GM19099 (cell line): ENCODE measurements around the gene HSH2D.

Experiments
- POLR2A ChIP-seq: IDR thresholded peaks from 3 replicates; pipeline ENCODE4 v1.6.1; 2011; ENCODE audit warnings: low read depth; ENCODE audit not compliant: insufficient read length; ENCODE audit errors: extremely low read depth

The HSH2D gene

DNA sequence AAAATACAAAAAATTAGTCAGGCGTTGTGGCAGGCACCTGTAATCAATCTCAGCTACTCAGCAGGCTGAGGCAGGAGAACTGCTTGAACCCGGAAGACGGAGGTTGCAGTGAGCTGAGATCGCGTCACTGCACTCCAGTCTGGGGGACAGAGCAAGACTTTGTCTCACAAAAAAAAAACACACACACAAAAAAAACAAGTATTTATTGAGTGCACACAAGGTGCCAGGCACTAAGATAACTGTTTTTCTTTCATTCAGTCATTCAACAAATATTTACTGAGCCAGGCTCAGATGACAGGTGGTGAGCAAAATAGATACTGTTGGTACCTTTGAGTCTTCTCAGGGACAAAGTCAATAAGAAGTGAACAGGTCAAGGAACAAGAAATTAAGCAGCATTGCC, 23.6 kb downstream of the HSH2D start:
- no peak for TF ChIP-seq POLR2A

DNA sequence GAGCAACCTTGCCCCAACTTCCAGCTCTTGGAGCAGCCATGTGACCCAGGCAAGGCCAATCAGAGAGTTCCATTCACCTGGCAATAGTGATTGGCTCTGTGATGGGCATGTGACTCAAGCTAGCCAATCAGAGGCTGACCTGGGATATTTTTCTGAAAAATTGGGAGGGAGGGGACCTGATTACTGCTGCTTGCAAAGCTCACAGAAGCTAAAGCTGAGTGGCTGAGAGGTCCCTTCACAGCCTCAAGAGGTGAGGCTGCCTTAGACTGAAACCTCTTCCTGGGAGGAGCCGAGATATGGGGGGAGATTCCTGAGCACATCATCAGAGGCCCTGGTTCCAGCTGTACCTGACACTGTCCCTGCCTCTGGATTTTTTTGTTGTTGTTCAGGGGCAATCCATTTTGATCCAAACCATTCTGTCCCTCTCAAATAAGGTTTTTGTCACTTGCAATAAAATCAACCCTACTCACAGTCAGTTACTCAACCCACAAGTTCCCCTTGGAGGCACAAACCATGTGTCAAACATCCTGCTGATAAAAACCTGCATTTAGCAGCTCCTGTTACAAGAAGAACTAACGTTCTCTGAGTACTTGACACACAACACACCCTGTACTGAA, 25.1 kb downstream of the HSH2D start:
- TF ChIP-seq POLR2A, result no peak

DNA sequence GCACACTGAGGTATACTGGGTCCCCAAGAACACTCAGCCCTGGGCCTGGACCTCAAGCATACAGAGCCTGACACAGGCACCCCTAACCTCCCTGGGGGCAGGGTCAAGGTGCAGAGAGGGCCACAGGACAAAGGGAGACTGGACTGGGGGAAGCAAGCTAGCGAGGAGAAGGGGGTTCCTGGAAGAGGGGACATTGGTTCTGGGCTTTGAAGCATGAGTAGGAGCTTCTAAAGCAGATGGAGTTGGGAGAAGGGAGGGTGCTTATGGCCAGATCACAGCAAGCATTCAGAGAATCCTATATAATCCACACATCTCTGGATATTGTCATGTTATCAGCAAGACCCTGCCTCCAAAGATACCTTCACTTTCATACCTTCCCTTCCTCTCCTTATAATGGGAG, 26.6 kb downstream of the HSH2D start:
- no peak for TF ChIP-seq POLR2A

DNA sequence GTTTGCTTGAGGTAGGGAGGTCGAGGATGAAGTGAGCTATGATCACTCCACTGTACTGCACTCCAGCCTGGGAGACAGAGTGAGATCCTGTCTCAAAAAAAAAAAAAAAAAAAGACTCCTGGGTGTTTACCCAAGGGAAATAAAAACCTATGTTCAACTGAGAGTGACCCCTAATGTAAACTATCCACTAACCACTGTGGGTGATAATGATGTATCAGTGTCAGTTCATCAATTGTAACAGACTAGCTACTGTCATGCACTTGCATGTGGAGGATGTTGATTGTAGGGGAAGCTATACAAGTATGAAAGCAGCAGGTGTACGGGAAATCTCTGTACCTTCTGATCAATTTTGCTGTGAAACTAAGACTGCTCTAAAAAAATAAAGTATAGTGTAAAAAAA, 32.5 kb downstream of the HSH2D start:
- TF ChIP-seq POLR2A, result no peak

DNA sequence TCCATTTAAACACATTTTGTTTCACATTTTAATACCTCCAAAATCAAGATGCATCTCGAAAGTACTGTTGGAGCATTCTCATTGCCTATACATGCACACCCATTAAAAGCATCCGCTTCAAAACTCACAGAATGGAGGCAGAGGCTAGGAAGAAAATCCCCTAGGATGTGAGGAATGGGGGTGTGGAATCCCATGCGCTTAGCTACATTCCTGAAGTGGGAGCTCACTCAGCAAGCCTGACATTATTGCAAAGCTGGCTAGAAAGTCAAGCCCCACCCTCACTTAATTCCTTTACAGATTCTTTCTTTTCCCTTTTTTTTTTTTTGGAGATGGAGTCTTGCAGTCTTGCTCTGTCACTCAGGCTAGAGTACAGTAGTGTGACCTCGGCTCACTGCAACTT, 37.1 kb downstream of the HSH2D start:
- TF ChIP-seq POLR2A, result no peak

DNA sequence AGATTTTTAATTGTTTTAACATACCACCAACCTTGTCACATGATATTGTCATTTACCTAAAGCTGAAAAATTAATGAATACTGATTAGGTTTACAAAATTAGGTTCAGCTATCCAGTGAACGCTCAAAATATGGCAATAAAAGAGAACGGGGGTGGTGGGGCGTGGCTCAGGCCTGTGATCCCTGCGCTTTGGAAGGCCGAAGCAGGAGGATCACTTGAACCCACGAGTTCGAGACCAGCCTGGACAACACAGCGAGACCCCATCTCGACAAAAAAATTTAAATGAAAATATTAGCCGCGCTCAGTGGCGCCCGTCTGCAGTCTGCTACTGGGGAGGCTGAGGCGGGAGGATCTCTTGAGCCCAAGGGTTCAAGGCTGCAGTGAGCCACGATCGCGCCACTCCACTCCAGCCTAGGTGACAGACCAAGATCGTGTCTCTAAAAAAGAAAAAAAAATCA, 41.2 kb downstream of the HSH2D start:
- no peak for TF ChIP-seq POLR2A

DNA sequence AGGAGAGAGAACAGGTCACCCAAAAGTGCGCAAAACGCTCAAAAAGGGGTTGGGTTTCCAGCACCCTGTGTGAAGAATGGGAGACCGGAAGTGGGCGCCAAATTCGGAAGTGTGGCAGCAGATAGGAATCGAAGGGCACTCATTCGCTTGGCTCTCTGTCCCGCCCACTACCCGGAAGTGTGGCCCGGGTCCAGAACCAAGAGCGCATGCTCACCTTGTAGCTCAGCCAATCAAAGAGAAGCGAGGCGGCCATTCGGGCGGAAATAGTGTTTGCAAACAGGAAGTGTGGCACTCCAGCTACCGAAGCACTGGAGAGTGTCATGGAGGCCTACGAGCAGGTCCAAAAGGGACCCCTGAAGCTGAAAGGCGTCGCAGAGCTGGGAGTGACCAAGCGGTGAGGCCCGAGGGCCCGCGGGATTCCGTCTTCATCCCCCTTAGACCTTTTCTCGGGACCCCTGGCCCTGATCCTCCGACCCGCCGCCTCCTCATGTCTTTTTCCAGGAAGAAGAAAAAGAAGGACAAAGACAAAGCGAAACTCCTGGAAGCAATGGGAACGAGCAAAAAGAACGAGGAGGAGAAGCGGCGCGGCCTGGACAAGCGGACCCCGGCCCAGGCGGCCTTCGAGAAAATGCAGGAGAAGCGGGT, 41.8 kb downstream of the HSH2D start, which contains the start of gene FAM32A:
Gene FAM32A, plus strand, starts transcription at position 288 of the 645 bp plus-strand sequence. Its CDS starts 33 bp downstream, at position 321.
- peak; percentile 75 for TF ChIP-seq POLR2A

DNA sequence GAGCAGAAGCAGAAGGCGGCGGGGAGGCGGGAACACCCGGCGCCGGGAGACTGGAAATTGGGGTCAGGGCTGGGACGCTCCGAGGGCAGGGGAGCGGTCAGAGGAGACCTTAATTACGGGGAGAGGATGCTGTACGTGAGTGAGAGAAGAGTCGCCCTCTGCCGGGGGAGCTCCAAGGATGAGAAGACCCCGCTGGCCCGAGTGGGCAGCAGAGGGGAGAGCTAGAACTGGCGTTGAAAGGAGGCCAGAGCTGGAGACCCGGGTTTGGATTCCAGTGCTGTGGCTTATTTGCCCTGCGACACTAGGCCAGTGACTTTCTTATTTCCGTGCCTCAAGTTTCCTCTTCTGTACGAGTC, 42.3 kb downstream of the HSH2D start:
- TF ChIP-seq POLR2A, result no peak

DNA sequence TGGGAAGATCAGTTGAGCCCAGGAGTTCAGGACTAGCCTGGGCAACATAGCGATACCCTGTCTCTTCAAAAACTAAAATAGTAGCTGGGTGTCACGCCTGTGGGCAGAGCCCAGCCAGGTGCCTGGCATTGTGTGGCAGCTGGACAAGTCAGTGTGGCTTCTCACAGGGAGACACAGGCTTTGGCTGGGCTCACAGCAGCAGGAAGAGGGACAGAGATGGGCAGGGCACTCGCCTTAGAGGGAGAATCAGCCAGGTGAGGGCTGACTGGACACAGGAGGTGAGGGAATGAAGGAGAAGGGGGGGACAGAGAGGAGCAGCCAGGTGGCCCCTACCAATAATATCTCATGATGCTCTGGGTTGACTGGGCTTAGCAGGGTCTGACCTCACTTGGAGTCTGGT, 45.0 kb downstream of the HSH2D start:
- no peak for TF ChIP-seq POLR2A

DNA sequence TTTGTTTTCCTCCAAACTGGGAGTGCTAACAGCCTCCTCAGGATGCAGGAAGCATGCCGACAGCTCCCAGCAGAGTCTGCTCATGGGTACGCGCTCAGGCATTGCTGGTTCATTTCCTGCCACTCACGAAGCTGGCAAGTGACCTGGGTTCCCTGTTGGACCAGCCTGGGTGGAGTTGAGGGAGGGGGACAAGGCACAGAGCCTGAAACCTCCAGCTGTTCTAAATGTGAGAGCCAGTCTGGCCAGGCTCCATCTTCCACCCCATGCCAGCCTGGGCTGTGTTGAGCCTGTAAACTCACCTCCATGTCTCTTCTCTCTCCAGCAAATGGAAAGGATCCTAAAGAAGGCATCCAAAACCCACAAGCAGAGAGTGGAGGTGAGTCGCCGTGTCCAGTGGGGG, 46.7 kb downstream of the HSH2D start:
- TF ChIP-seq POLR2A, result no peak

DNA sequence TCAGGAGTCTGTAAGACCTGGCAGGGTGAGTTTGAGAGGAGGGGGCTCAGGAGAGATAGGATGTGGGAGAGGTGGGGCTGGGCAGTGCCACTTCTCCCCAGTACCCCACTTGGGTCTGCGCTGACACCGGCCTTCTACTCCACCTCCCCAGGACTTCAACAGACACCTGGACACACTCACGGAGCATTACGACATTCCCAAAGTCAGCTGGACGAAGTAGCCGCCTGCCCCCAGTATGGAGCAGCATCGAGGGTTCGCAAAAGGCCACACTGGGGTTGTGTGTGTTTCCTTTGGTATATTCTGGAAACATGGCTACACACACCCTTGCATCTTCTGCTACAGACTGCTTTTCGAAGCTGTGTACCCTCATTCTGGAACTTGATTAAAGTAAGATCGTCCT, 47.3 kb downstream of the HSH2D start:
- TF ChIP-seq POLR2A, result no peak

DNA sequence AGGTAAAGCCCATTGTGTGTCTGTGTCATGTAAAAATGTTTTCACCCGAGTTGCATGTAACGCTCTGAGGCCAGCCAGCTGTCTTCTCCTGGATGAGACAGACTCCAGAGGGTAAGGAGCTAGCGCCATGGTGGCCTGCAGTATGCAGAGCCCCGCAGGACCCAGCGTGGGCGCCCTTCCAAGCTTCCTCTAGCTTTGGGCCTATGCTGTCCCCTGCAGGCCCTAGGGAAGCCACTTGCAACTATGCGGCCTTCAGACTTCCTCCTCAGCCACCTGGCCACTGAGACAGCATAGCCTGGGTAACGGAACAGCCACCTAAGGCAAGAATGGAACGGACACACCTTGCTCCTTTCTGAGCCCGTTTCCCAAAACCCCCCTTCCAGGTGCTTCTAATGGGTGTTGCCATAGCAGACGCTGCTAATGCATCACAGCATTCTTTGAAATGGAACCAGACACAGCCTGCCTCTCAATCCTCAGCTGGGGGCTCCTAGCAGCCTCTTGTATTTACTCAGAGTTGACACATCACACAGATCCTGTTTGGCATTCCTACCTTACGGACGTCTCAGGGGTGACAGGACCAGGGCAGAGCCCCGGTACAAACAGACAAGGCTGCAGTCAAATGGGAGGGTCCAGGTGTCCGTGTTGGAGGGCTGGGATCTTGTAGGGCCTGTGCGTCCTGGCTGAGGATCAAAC, 47.9 kb downstream of the HSH2D start:
- TF ChIP-seq POLR2A, result no peak

DNA sequence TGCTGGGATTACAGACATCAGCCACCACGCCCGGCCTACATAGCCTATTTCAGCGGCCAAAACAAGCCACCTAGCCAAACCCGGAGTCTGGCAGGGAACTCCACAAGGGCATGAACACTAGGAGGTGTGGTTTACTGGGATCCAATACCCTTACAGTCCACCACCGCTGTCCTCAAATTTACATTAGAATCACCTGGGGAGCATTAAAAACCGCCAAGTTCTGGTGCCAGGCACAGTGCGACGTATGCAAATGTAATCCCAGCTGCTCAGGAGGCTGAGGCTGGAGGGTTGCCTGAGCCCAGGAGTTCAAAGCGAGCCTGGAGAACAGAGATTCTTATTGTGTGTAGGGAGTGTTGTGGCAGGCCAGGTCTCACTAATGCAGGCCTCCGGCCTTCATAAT, 50.0 kb downstream of the HSH2D start:
- TF ChIP-seq POLR2A, result no peak

DNA sequence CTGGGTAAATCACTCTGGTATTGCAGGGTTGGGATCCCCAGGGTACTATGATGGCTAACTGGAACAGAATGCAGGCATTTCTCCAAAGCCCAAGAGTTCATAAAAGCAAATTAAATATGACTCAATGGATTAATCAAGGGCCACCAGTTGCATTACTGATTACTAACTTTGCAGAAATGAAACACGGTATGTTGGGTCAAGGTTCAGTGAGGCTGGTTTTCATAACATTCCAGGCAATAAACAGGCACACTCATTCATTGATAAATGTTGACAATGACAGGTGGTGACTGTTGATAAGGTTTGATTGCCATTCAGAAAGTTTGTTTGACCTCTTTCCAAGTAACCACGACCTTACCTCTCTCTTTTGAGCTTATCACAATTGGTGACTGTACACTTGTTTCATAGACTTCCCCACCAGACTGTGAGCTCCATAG, 53.7 kb downstream of the HSH2D start:
- no peak for TF ChIP-seq POLR2A

DNA sequence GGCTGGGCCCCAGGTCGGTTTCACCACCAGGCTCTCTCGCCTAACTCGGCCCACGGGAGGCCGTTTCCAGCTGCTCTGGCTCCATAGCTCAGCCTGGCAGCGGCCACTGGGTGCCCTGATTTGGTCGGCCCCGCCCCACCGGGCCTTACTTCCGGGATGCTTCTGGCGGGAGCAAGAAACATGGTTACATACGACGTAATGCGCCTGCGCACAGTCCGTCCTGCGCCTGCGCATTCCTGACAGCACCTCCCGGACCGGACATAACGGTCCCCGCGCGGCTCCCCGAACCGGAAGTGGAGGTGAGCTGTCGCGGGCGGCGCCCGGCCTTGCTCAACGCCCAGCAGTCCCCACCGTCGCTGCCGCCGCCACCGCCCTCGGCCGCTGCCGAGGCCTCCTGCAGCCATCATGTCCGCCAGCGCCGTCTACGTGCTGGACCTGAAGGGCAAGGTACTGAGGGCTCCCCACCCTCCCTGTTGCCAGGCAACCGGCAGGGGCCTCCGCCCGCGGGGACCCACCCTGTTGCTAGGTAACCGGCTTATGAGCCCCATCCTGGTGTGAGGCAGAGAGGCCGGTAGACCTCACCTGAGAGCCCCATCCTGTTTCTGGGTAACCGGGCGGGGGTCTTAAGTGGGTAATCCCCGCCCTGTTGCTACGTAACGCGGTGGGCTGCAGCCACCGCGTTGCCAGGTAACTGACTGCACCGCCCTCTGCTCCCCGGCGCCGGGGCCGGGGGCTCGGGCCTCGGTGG, 54.3 kb downstream of the HSH2D start, which contains the start of gene AP1M1:
Gene AP1M1, plus strand, starts transcription at position 290 of the 748 bp plus-strand sequence. Its CDS starts 116 bp downstream, at position 406.
- peak; percentile 89 for TF ChIP-seq POLR2A
